NB4 (cell line): ENCODE results near the gene GNAT2.

Experiments
- CTCF ChIP-seq: IDR thresholded peaks from one replicate; pipeline ENCODE4 v1.5.1; 2012; ENCODE audit warnings: low read depth, low read length
- MYC ChIP-seq: IDR thresholded peaks from 2 replicates; pipeline ENCODE4 v1.6.1; 2011; ENCODE audit warnings: low read depth, low read length
- POLR2A ChIP-seq: IDR thresholded peaks from 2 replicates; pipeline ENCODE4 v1.6.1; 2011; ENCODE audit warnings: mild to moderate bottlenecking; ENCODE audit not compliant: insufficient read length; ENCODE audit errors: extremely low read depth

- TF ChIP-seq CTCF, result no peak
- no peak for TF ChIP-seq POLR2A
- TF ChIP-seq MYC, result no peak
Measured at GRCh38 chr1:109657970-109658369, 38.6 kb upstream of the GNAT2 start.
